NCI-H2081 (cell line): Measurements from ENCODE around the gene AMMECR1.
"Not testable (repeated sequence)": the region's sequence is repeated elsewhere in the genome, so short reads cannot be mapped to it uniquely, and the experiment has no call there.

ENCODE experiments used
- DNase-seq, 2 experiments: peaks; one replicate each; lab custom pipeline; 2025; lab: John Stamatoyannopoulos, UW

AMMECR1 gene

DNA sequence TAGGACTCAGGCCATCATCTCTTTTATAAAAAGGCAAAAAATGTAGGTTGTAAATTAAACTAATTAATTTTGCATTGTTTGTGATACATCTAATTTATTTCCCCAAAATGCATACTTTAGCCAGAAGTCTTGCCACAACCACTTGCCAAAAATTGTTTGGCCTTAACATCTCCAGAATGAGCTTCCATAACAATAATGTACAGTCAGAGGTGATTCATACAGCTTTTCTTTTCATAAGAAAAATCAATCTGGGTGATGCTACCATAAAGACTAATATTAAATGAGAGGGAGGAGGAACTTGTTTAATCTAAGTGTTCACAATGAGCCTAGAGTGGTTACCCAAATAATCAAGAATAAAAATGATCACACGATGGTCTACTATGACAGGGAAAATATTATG, 59.3 kb downstream of the AMMECR1 start:
- no peak for DNase-seq

DNA sequence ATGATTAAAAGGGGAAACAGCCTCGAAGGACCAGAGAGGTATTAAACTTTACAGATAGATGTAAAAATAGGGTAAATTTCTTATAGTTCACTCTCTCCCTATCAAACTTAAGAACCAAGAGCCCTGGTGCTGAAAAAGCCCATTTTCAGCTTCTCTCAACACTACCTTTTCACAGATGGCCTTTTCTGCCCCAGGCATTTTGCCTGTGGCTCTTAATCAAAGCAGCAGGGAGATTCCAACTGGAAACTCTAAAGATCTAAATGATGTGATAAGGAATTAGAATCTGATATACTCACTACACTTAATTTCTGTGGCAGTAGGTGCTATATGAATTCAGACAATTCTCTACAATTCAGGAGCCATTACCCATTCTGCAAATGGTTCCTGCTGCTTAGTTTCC, 60.0 kb downstream of the AMMECR1 start:
- DNase-seq = no peak

DNA sequence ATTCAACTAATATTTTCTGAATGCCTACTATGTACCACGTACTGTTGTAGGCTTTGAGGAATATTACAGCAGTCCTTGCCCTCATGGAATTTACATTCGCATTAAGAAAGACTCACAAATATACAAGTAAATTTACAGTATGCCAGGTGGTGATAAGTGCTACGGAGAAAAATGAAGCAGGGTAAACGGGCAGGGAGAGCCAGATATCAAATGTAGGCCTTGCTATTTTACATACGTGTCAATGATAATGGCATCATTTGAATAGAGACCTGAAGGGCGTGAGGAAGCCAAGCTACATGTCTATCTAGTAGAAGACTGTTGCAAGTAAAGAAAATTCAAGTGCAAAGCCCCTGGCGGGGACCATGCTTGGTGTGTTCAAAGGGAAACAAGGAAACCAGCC, 65.2 kb downstream of the AMMECR1 start:
- no peak for DNase-seq

DNA sequence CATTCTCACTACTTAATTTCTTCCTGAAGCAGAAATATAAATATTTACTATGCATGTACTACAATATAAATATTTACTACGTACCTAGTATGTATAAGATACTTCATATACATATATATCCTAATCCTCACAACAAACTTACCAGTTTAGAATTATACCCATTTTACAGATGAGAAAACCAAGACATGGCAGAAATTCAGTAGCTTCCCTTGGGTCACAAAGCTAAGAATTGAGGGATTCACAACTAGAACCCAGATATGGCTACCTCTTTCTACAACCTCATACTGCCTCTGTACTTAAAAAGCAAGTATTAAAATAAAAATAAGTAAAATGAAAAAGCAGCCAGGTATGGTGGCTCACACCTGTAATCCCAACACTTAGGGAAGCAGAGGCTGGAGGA, 65.9 kb downstream of the AMMECR1 start:
- no peak for DNase-seq

DNA sequence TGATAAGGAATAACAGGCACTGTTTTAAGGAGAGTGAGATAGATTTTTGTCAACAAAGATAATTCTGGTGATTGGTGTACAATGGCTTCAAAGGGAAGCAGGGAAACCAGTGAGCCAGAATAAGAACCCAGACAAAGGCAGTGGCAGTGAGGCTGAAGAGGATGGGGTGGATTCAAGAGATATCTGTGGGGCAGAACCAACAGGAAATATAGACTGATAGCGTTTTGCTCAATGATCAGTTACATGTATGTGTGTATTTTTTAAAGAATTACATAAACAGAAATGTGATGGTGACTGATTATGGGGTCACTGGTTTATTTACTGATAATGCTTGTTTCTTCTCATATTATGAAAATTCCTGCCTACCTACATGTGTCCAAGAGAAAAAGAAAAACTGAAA, 66.4 kb downstream of the AMMECR1 start:
- DNase-seq = no peak

DNA sequence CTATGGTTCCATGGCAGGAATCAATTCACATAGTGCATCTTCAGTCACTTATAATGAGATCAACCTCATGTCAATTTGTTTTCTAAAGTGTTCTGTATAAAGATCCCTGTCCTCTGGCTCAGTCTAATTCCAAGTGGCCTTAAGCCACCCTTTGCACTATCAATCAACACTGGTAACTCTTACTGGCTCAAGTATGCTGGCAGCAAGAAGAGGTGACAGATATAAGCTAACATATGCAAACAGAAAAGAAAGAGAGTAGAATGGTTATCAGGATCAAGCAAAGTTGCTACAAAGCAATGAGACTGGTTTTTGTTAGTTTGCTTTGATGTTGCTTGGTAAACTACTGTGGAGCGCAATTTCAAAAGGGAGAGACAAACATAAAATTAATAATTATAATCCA, 67.0 kb downstream of the AMMECR1 start:
- DNase-seq = no peak

DNA sequence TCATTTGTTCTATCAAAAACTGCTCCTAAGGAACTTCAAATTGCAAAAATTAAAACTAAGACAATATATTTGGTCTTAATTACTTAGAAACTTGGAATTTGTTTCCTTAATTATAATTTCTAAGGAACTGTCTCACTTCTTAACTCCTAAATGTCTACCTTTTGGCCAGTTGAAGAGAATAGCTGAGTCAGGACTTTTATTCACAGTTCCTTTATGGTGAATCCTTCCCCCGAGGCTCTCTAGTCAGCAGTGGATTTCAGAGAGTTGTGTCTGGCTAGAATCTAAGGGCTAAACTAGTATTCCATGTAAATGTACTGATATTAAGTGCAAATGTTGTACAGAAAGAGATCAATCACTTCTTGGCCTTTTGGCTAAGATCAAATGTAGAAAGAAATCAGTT, 69.3 kb downstream of the AMMECR1 start:
- no peak for DNase-seq

DNA sequence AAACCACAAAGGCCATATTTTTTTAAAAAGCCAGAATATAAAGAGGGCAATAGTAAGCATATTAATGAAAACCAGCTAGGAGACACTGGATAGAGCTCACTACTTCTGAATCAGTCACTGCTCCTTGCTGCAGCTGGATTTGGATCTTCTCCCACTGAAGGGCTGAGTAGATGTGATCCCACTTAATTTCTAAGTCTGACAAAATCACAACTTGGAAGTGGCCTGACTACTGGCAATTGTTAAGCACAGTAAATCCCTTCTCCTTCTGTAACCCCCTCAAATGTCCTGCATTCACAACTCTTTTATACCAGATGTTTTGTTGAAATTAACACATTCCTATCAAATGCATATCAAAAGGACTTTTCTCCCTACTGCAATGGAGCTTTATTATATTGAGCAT, 72.9 kb downstream of the AMMECR1 start:
- no peak for DNase-seq

DNA sequence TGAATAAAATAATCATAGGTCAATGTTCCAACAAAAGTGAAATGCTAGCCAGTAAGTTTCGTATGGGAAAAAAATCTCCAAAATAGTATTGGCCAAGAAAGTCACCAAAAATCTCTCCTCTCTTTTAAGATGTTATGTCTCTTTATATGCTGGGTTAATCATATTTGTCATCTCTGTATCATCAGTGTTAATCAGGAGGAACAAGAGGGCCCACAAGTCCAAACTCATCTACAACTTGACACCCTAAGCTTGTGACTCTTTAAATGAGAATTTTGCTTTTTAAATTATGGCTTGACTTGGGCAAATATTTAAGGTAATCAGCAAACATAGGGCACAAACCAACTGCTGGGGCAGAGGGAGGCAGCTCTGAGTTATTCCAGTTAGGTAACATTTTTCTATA, 75.5 kb downstream of the AMMECR1 start:
- no peak for DNase-seq

DNA sequence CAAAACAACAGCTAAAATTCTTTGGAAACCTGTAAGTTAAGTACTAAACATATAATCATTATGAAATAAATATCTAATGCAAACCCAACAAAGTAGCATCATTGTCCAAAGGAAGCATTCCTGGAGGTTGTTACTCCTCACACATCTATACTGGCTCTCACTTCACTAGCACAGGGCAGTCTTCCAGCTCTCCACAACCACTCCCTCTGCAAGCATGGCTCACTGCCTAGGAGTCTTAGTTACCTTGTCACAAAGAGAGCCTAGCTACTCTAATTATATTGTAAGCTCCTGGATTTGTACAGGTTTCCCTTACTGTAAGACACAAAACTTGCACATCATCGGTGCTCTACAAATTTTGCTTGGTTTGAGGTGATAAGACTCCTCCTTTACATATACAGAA, 76.1 kb downstream of the AMMECR1 start:
- DNase-seq = peak in 1 of 2 experiments; percentile 28

DNA sequence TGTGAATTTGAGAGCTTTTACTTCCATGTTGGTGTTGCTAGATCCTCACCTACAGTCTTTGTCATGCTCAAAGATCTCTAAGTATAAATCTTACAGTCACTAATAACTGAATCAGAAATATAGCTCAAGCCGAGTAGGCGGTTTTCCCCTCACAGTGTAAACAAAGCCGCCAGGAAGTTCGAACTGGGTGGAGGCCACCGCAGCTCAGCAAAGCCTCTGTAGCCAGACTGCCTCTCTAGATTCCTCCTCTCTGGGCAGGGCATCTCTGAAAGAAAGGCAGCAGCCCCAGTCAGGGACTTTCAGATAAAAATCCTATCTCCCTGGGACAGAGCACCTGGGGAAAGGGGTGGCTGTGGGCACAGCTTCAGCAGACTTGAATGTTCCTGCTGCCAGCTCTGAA, 79.6 kb downstream of the AMMECR1 start:
- not testable (repeated sequence) for DNase-seq

DNA sequence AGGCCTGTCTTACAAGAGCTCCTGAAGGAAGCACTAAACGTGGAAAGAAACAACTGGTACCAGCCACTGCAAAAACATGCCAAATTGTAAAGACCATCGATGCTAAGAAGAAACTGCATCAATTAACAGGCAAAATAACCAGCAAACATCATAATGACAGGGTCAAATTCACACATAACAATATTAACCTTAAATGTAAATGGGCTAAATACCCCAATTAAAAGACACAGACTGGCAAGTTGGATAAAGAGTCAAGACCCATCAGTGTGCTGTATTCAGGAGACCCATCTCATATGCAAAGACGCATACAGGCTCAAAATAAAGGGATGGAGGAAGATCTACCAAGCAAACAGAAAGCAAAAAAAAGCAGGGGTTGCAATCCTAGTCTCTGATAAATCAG, 86.4 kb downstream of the AMMECR1 start:
- not testable (repeated sequence) for DNase-seq

DNA sequence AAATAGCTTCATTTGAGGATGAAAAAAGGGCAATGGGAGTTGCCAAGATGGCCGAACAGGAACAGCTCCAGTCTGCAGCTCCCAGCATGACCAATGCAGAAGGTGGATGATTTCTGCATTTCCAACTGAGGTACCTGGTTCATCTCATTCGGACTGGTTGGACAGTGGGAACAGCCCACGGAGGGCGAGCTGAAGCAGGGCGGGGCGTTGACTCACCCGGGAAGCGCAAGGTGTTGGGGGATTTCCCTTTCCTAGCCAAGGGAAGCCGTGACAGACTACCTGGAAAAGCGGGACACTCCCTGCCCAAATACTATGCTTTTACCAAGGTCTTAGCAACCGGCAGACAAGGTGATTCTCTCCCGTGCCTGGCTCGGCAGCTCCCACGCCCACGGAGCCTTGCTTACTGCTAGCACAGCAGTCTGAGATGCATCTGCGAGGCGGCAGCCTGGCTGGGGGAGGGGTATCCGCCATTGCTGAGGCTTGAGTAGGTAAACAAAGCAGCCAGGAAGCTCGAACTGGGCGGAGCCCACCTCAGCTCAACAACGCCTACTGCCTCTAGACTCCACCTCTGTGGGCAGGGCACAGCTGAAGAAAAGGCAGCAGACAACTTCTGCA, 88.3 kb downstream of the AMMECR1 start:
- not testable (repeated sequence) for DNase-seq

DNA sequence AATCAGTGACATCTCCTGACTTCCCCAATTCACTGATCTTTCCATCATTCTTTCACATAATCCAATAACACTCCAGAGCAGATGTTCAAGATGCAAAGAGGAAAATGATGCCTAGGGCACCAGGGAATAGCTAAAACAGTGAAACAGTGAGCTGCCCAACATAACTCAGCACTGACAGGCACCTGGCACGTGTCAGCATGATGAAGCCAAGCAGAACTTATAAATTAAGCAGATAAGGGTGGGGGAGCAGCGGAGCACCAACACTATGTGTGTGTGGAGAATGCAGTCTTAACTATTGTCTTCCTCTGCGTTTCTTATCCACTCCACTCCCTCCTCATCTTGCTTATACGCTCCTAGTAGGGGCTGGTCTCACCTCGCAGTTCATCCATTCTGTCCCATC, 89.4 kb downstream of the AMMECR1 start:
- no peak for DNase-seq

DNA sequence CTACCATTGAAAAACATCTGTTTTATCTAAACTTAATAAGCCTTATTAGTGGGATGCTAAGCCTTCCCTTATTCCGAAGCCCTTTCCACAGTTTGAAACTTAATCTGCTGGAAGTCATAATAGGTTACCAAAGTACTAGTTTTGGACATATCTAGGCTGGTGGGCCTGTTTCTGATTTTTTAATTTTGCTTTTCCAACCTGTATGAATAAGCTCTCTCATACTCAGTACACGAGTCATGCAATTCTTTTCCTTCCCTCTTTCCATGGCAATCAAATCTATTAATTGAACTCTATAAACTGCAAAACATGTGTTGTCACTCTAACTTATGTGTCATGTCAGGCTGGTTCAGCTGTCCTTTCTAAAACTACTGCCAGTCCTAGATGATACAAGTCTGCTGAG, 91.0 kb downstream of the AMMECR1 start:
- DNase-seq = no peak

DNA sequence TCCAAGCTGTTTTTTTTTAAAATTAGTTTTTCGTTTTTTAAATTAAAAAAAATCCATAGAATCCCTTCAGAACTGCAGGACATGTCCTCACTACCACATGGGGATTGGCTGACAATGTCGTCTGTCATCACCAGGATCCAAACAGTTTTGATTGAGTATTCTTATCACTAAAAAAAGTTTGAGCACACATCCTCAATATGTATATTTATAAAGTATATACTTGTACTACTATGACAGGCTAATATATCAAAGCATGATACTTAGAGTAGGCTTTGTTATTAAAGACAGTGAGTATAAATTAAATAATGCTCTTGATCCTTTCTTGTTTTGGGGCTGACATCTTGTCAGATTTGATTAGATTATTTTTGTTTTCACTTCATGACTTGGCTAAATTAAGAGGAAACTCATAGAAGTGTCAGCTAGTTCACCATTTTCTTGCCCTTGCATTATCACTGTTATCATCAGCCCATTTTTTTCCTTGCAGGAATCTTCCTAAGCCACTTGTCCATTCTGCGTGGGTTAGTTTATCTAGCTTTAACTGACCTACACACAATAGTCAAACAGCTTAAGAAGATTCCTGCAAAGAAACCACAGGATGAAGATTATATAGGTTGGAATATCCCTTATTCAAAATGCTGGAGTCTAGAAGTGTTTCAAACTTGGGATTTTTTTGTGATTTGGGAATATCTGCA, 92.8 kb downstream of the AMMECR1 start:
- no peak for DNase-seq

DNA sequence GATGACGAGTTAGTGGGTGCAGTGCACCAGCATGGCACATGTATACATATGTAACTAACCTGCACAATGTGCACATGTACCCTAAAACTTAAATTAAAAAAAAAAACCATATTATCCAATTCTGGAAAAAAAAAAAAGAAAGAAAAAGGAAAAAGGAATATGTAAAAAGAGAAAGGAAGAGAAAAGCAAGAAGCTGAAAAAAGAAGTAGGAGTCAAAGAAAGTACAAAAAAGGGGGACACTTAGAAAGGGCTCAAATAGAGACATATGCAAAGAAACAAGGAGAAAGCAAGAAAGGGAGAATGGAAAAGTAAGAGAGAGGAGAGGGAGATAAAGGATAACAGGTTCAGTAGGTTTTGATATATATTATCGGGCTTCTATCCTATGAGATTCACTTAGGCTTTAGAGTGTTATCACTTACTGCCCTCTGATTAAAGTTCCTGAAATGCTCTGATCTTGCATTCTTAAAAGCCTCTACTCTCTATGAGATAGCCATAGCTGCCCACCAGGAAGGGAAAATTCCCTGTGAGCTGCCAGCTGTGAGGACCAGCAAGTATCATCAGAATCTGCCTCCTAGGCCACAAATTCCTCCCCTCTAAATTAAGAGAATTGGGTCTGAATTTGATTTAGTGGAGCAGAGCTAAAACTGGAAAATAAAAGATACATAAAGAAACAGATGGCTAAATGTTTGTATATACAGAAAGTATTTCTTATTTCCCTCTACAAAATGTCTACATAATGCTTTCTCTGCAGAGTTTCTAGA, 95.2 kb downstream of the AMMECR1 start:
- no peak for DNase-seq

DNA sequence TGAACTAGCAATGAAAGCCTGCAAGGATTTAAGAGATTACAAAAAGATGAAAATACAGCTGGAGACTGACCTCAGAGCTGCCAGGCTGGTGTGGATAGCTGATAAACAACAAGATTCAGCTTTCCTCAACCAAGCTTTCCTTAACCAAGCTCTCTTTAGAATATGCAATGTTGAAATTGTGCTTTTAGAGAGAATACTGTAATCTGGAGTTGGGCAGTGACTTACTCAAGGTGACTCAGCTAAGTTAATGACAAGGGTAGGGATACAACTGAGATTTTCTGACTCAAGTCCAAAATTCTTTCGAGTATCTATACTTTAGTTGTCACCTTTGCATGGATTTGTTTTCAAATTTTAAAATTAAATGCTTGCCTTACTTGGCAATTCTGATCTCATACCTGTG, 98.0 kb downstream of the AMMECR1 start:
- DNase-seq = peak in 1 of 2 experiments; percentile 23

DNA sequence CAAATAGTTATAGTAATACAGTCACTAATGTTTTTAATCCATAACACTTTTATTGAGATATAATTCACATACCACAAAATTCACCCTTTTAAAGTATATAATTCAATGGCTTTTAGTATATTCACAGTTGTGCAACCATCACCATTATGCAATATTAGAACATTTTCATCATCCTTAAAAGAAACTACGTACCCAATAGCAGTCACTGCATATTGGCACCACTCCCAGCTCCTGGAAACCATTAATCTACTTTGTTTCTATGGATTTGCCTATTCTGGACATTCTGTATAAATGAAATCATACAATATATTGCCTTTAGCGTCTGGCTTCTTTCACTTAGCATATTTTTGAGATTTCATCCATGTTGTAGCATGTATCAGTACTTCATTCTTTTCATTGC, 99.3 kb downstream of the AMMECR1 start:
- no peak for DNase-seq

DNA sequence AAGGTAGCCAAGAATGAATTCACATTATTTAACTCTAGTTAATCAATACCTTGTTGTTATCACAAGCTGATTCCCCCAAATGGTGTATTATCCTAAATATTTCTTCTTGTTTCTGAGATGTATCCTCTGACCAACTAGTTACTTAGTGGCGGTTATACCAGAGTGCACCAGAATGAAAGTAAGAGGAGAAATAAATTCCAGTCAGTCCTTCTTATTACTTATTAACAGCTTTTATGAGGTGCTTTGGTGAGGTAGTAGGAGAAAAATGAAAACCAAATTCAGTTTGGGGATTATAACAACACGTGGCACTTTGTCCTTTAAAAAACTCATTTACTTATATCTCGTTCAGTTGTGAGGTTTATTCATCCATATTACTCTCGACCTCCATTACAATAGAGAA, 101.9 kb downstream of the AMMECR1 start:
- no peak for DNase-seq

DNA sequence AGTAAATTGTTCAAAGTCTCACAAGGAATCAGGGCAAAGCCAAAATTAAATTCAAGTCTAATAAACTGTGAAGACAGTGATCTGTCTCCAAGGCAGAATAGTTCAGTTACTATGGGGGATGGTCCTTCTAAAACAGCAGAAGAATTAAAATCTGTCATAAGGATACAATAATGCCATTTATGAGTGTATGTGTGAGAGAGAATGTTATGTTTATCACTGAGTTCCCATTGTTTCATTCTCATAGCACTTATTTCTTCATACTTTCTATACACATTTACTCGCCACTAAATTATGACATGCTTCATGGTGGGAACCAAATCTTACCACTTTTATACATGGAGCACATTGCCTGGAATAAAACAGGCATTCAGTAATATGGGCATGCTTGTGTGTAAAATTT, 102.5 kb downstream of the AMMECR1 start:
- no peak for DNase-seq

DNA sequence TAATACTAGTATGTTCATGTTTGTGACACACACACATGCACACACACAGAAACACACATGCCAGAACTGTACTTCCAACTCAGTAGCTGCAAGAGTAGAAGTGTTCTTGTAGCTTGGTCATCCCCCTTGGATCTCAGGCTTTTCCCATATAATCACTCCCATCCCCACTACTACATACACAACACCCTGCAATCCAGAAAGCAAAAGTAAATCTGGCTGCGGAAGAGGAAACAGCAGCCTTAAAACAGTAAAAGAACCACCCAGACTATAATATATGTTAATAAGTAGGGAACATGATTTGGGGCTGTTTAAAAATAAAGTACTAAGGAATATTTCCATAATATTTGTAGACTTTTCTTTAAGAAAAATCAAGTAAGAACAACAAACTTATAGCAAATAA, 103.2 kb downstream of the AMMECR1 start:
- DNase-seq = no peak

DNA sequence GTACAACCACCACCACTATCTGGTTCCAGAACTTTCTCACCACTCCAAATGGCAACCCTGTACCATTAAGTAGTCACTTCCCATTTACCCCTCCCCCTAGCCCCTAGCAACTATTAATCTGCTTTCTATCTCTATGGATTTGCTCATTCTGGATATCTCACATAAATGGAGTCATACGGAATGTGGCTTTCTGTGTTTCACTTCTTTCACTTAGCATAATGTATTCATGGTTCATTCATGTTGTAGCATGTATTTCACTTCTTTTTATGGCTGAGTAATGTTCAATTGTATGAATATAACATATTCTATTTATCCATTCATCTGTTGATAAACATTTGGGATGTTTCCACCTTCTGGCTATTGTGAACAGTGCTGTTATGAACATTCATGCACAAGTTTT, 104.7 kb downstream of the AMMECR1 start:
- DNase-seq = no peak
